Glomerular visceral epithelial cell (primary cell): ENCODE measurements around the gene SLC49A4.

Source experiments
- DNase-seq: peaks from one replicate; pipeline ENCODE4 v3.0.0-alpha.2; 2016; ENCODE audit errors: extremely low spot score

Gene SLC49A4

GRCh38 chr3:122785231-122785630, 9.6 kb upstream of the SLC49A4 start:
- no peak for DNase-seq

GRCh38 chr3:122786066-122786465, 8.8 kb upstream of the SLC49A4 start:
- DNase-seq = peak; percentile 53

- no peak for DNase-seq
These were observed 7.0 kb upstream of the SLC49A4 start for GRCh38 chr3:122787872-122788271.

- no peak for DNase-seq
These were observed 5.1 kb upstream of the SLC49A4 start for GRCh38 chr3:122789585-122790273.

GRCh38 chr3:122793568-122794416, 1.1 kb upstream of the SLC49A4 start, which contains the start of gene HSPBAP1:
TSS of gene HSPBAP1 (minus strand) at chr3:122793831. CDS start at chr3:122793680, 151 bp downstream.
- DNase-seq = peak; percentile 86

- DNase-seq = no peak
These were observed 438 bp upstream of the SLC49A4 start for GRCh38 chr3:122794483-122794778.

GRCh38 chr3:122795674-122796195, 866 bp downstream of the SLC49A4 start:
- no peak for DNase-seq

GRCh38 chr3:122797291-122797690, 2.4 kb downstream of the SLC49A4 start:
- no peak for DNase-seq

- DNase-seq = no peak
These were observed 4.5 kb downstream of the SLC49A4 start for GRCh38 chr3:122799322-122799721.

GRCh38 chr3:122800031-122800430, 5.2 kb downstream of the SLC49A4 start:
- DNase-seq = no peak

- no peak for DNase-seq
These were observed 5.9 kb downstream of the SLC49A4 start for GRCh38 chr3:122800706-122801237.

GRCh38 chr3:122802323-122802722, 7.5 kb downstream of the SLC49A4 start:
- no peak for DNase-seq

- no peak for DNase-seq
These were observed 9.1 kb downstream of the SLC49A4 start for GRCh38 chr3:122803977-122804376.

- DNase-seq = no peak
These were observed 15.9 kb downstream of the SLC49A4 start for GRCh38 chr3:122810734-122811133.

GRCh38 chr3:122816587-122816986, 21.7 kb downstream of the SLC49A4 start:
- DNase-seq = no peak

- DNase-seq = no peak
These were observed 29.9 kb downstream of the SLC49A4 start for GRCh38 chr3:122824465-122825381.

- no peak for DNase-seq
These were observed 30.6 kb downstream of the SLC49A4 start for GRCh38 chr3:122825460-122825859.

- DNase-seq = no peak
These were observed 31.4 kb downstream of the SLC49A4 start for GRCh38 chr3:122826278-122826677.

- DNase-seq = no peak
These were observed 33.4 kb downstream of the SLC49A4 start for GRCh38 chr3:122828281-122828680.

GRCh38 chr3:122835590-122835989, 40.7 kb downstream of the SLC49A4 start:
- no peak for DNase-seq

- no peak for DNase-seq
These were observed 48.7 kb downstream of the SLC49A4 start for GRCh38 chr3:122843604-122844003.

- no peak for DNase-seq
These were observed 62.1 kb downstream of the SLC49A4 start for GRCh38 chr3:122857019-122857418.
